GM10266 (cell line): Measurements from ENCODE around the gene NDUFS1.
"Not testable (repeated sequence)": the region's sequence is repeated elsewhere in the genome, so short reads cannot be mapped to it uniquely, and the experiment has no call there.

Source experiments
- DNase-seq: peaks from one replicate; pipeline ENCODE4 v3.0.0; 2012; ENCODE audit errors: extremely low spot score
- TF ChIP-seq, protein P1 (sequence below): IDR thresholded peaks from 2 replicates; pipeline ENCODE4 v1.5.1; 2012; ENCODE audit warnings: mild to moderate bottlenecking, low read depth; ENCODE audit not compliant: control insufficient read depth, insufficient read depth; ENCODE audit errors: missing control alignments

NDUFS1 gene

DNA sequence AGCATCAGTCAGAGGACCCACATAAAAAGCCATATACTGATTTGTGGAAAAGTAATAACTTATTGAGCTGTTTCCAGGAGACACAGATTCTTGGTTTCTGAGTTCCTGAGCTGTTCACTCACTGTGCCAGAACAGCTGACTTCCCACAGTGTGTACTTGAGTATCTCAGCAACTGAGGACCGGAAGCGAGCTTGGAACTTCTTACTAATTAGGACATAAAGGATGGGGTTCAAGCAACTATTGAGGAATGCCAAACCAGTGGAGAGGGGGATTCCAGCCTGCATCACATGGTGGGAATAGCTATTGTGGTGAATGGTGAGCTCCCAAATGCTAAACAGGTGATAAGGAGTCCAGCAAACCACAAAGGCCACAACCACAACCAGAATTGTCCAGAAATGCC, 16.9 kb upstream of the NDUFS1 start:
- TF ChIP-seq, protein P1, sequence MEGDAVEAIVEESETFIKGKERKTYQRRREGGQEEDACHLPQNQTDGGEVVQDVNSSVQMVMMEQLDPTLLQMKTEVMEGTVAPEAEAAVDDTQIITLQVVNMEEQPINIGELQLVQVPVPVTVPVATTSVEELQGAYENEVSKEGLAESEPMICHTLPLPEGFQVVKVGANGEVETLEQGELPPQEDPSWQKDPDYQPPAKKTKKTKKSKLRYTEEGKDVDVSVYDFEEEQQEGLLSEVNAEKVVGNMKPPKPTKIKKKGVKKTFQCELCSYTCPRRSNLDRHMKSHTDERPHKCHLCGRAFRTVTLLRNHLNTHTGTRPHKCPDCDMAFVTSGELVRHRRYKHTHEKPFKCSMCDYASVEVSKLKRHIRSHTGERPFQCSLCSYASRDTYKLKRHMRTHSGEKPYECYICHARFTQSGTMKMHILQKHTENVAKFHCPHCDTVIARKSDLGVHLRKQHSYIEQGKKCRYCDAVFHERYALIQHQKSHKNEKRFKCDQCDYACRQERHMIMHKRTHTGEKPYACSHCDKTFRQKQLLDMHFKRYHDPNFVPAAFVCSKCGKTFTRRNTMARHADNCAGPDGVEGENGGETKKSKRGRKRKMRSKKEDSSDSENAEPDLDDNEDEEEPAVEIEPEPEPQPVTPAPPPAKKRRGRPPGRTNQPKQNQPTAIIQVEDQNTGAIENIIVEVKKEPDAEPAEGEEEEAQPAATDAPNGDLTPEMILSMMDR = no peak

DNA sequence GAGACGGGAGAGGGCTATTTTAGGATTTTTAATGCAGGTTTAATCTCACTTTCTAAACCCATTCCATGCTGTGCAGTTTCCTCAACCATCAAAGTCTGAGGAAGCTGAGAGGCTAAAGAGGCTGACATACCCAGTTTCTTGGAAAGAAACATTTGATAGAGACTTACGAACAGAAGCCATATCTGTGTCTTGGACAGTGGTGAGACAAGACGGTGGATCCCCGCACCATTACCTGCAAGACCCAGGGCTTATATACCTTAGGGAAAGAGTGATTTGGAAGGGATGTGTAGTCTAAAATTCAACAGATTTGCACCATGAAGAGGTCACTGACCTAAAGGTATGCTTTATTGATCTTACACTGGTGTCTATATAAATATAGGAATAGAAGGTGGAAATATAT, 13.9 kb upstream of the NDUFS1 start:
- no peak for DNase-seq
- TF ChIP-seq, protein P1 = no peak

More for the DNA sequence above, 16.9 kb upstream of the NDUFS1 start:
- no peak for DNase-seq

DNA sequence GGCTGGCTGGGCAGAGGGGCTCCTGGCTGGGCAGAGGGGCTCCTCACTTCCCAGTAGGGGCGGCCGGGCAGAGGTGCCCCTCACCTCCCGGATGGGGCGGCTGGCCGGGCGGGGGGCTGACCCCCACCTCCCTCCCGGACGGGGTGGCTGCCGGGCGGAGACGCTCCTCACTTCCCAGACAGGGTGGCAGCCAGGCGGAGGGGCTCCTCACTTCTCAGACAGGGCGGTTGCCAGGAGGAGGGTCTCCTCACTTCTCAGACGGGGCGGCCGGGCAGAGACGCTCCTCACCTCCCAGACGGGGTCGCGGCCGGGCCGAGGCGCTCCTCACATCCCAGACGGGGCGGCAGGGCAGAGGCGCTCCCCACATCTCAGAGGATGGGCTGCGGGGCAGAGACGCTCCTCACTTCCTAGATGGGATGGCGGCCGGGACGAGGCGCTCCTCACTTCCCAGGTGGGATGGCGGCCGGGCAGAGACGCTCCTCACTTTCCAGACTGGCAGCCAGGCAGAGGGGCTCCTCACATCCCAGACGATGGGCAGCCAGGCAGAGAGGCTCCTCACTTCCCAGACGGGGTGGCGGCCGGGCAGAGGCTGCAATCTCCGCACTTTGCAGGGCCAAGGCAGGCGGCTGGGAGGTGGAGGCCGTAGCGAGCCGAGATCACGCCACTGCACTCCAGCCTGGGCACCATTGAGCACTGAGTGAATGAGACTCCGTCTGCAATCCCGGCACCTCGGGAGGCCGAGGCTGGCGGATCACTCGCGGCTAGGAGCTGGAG, 12.6 kb upstream of the NDUFS1 start:
- not testable (repeated sequence) for DNase-seq

DNA sequence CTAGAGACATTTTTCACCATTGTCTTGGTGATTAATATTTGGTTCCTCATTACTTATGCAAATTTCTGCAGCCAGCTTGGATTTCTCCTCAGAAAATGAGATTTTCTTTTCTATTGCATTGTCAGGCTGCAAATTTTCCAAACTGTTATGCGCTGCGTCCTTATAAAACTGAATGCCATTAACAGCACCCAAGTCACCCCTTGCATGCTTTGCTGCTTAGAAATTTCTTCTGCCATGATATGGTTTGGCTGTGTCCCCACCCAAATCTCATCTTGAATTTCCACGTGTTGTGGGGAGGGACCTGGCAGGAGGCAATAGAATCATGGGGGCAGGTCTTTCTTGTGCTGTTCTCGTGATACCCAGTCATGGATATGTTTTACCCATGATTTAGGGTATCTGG, 9.0 kb upstream of the NDUFS1 start:
- not testable (repeated sequence) for DNase-seq

DNA sequence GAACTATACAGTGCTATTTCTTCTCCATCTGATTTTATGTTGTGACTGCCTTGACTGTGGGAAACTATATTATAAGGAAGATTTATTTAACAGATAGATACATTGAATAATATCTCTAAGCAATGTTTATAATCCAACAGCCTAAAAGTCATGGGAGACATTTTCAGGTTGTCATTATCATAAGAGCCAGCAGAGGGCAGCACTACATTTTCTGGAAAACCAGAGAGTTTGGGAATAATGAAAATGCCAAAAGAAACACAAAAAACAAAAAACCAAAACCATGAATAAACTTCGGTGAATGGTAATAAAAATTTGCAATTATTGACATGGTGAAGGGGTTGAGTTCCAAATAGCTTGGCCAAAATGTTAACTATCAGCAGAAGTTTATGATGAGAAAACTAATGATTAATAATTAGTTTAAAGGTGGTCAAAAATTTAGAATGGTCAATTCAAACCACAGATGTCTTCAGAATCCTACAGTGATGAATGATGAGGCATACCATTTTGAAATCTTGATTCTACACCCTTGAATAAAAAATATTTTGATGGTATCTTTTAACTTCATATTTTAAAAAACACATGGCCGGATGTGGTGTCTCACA, 5.1 kb upstream of the NDUFS1 start:
- TF ChIP-seq, protein P1 = peak; percentile 75
- no peak for DNase-seq

DNA sequence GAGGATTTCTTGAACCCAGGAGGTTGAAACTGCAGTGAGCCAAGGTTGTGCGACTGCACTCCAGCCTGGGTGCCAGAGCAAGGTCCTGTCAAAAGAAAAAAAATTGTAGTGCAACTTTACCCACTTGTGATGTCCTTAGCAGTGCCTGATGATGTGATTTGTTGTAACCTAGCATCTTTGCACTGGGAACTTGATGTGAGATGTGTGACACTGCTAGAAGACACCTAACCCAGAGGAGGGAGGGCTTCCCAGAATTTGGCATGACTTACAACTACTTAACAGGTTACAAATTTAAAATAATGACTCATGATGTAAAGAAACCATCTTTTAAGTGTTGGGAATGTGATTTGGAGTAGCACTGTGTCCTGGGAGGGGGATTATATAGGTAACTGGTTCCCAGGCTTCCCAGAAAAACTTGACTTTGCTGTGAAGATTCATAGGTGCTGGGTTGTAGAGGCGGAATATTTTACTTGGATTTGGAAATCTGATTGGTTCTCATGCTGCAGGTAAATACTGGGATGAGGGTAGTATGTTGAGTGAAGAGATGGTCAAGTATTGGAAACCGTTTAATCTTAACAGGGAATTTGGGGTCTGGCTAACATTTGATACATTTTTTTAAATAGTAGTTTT, 4.1 kb upstream of the NDUFS1 start:
- TF ChIP-seq, protein P1 = no peak
- no peak for DNase-seq

DNA sequence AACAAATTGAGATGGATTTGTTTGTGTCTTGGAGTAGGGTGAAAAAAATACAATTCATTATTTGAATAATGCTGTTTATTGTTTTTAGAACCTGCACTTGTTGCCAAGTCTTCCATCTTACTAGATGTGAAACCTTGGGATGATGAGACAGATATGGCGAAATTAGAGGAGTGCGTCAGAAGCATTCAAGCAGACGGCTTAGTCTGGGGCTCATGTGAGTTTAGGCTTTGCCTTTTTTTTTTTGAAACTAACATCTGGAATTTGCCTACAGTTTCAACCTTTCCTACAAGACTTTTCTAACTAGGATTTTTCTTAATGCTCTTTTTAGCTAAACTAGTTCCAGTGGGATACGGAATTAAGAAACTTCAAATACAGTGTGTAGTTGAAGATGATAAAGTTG, 3.2 kb upstream of the NDUFS1 start:
- not testable (repeated sequence) for DNase-seq

DNA sequence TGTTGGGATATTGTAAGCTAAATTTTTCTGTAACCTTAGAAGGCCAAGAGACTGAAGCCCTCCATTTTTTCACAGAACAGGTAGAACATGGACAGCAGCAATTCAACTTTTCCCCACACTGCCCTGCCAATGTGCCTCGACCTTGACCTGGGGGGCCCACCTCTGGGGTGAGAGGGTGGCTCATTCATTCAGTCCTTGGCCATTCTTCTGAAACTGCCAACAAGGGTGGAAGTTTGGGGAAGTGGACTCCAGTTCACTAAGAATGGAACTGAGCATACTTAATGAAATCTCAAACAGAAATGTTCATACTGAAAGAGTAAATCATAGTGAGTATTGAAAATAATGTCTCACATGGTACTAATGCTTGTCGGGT, 1.5 kb upstream of the NDUFS1 start:
- DNase-seq = no peak
- TF ChIP-seq, protein P1 = no peak
